CMK (cell line): ENCODE results near the gene FGD6.
"Not testable (repeated sequence)": the region's sequence is repeated elsewhere in the genome, so short reads cannot be mapped to it uniquely, and the experiment has no call there.

ENCODE experiments used
- DNase-seq: peaks from one replicate; pipeline ENCODE4 v3.0.0-alpha.2; 2010; ENCODE audit warnings: low read depth

Gene FGD6

GRCh38 chr12:95126076-95126475 is 91.2 kb downstream of the FGD6 start:
- no peak for DNase-seq

GRCh38 chr12:95124106-95124505 is 93.2 kb downstream of the FGD6 start:
- DNase-seq: no peak

- DNase-seq: no peak
Observed at GRCh38 chr12:95118788-95119179, 98.5 kb downstream of the FGD6 start.

- no peak for DNase-seq
Observed at GRCh38 chr12:95118138-95118787, 99.0 kb downstream of the FGD6 start.

GRCh38 chr12:95117178-95117599 is 100.1 kb downstream of the FGD6 start:
- no peak for DNase-seq

- no peak for DNase-seq
Observed at GRCh38 chr12:95116773-95117172, 100.5 kb downstream of the FGD6 start.

GRCh38 chr12:95116341-95116740 is 100.9 kb downstream of the FGD6 start:
- DNase-seq: no peak

- DNase-seq: no peak
Observed at GRCh38 chr12:95115641-95116040, 101.6 kb downstream of the FGD6 start.

GRCh38 chr12:95114766-95115405 is 102.4 kb downstream of the FGD6 start:
- DNase-seq: no peak

- no peak for DNase-seq
Observed at GRCh38 chr12:95107362-95107761, 109.9 kb downstream of the FGD6 start.

- no peak for DNase-seq
Observed at GRCh38 chr12:95105540-95105939, 111.7 kb downstream of the FGD6 start.

GRCh38 chr12:95104919-95105452 is 112.3 kb downstream of the FGD6 start:
- no peak for DNase-seq

- no peak for DNase-seq
Observed at GRCh38 chr12:95102916-95103671, 114.2 kb downstream of the FGD6 start.

GRCh38 chr12:95101957-95102356 is 115.3 kb downstream of the FGD6 start:
- DNase-seq: not testable (repeated sequence)

- DNase-seq: peak; percentile 24
Observed at GRCh38 chr12:95100264-95101190, 116.7 kb downstream of the FGD6 start.

- DNase-seq: no peak
Observed at GRCh38 chr12:95099270-95099790, 117.9 kb downstream of the FGD6 start.

- no peak for DNase-seq
Observed at GRCh38 chr12:95096852-95097251, 120.4 kb downstream of the FGD6 start.

- no peak for DNase-seq
Observed at GRCh38 chr12:95096378-95096777, 120.9 kb downstream of the FGD6 start.

GRCh38 chr12:95095866-95096265 is 121.4 kb downstream of the FGD6 start:
- not testable (repeated sequence) for DNase-seq

GRCh38 chr12:95089462-95089861 is 127.8 kb downstream of the FGD6 start:
- no peak for DNase-seq

- DNase-seq: no peak
Observed at GRCh38 chr12:95088379-95088778, 128.9 kb downstream of the FGD6 start.

- no peak for DNase-seq
Observed at GRCh38 chr12:95085612-95086011, 131.7 kb downstream of the FGD6 start.
